Mesenchymal stem cell (in vitro differentiated cells and primary cell): Measurements from ENCODE around the gene REG3A.

Experiments
- DNase-seq: peaks from one replicate; pipeline ENCODE4 v3.0.0-alpha.2; 2013
- H2AFZ ChIP-seq: one replicate; pipeline ENCODE4 v1.6.1; 2013; ENCODE audit warnings: low read depth, mild to moderate bottlenecking, control low read depth, inconsistent platforms, low read length, moderate library complexity
- H2AK5ac ChIP-seq: 2 replicates; pipeline ENCODE4 v1.6.1; 2013; ENCODE audit warnings: low read length, moderate library complexity, mild to moderate bottlenecking, inconsistent platforms; ENCODE audit not compliant: severe bottlenecking
- H2BK120ac ChIP-seq: one replicate; pipeline ENCODE4 v1.6.1; 2013; ENCODE audit warnings: low read depth, mild to moderate bottlenecking, inconsistent platforms, low read length, moderate library complexity
- H2BK12ac ChIP-seq, 2 experiments: one replicate each; pipeline ENCODE4 v1.6.1; 2013; ENCODE audit warnings: inconsistent platforms in 2 of 2, low read length in 2 of 2, mild to moderate bottlenecking in 2 of 2, moderate library complexity in 2 of 2, control low read depth in 1 of 2
- H2BK15ac ChIP-seq: one replicate; pipeline ENCODE4 v1.6.1; 2013; ENCODE audit warnings: mild to moderate bottlenecking, low read depth, inconsistent platforms; ENCODE audit not compliant: poor library complexity, severe bottlenecking
- H2BK5ac ChIP-seq: 2 replicates; pipeline ENCODE4 v1.6.1; 2013; ENCODE audit warnings: low read depth, mild to moderate bottlenecking, low read length, control low read depth, inconsistent platforms; ENCODE audit not compliant: poor library complexity, severe bottlenecking
- H3K14ac ChIP-seq, 2 experiments: one replicate each; pipeline ENCODE4 v1.6.1; 2013; ENCODE audit warnings: inconsistent platforms in 2 of 2, low read length in 2 of 2, control low read depth in 1 of 2, mild to moderate bottlenecking in 1 of 2, moderate library complexity in 1 of 2
- H3K18ac ChIP-seq, 2 experiments: one replicate each; pipeline ENCODE4 v1.6.1; 2013; ENCODE audit warnings: inconsistent platforms in 2 of 2, low read length in 2 of 2, control low read depth in 1 of 2, low read depth in 1 of 2, mild to moderate bottlenecking in 1 of 2
- H3K23ac ChIP-seq, 2 experiments: one replicate each; pipeline ENCODE4 v1.6.1; 2013; ENCODE audit warnings: inconsistent platforms in 2 of 2, low read length in 2 of 2, mild to moderate bottlenecking in 2 of 2, moderate library complexity in 2 of 2, control low read depth in 1 of 2
- H3K27ac ChIP-seq: 2 replicates; pipeline ENCODE4 v1.5.1; 2013; ENCODE audit warnings: mild to moderate bottlenecking, moderate library complexity, low read length, control low read depth, inconsistent platforms; ENCODE audit not compliant: poor library complexity, severe bottlenecking
- H3K27me3 ChIP-seq, 2 experiments: 2 replicates each; pipeline versions ENCODE4 v1.6.1 to v1.7.0; 2013; ENCODE audit warnings: low read length in 2 of 2, mild to moderate bottlenecking in 2 of 2, moderate library complexity in 2 of 2, control low read depth in 1 of 2, inconsistent platforms in 1 of 2; ENCODE audit not compliant: control insufficient read depth in 1 of 2, insufficient read depth in 1 of 2
- H3K36me3 ChIP-seq, 2 experiments: 2 replicates each; pipeline versions ENCODE4 v1.6.1 to v1.7.0; 2013; ENCODE audit warnings: low read length in 2 of 2, control low read depth in 1 of 2, inconsistent platforms in 1 of 2, low read depth in 1 of 2, mild to moderate bottlenecking in 1 of 2; ENCODE audit not compliant: insufficient read depth in 2 of 2, control insufficient read depth in 1 of 2
- H3K4ac ChIP-seq, 2 experiments: one replicate each; pipeline ENCODE4 v1.6.1; 2013; ENCODE audit warnings: inconsistent platforms in 2 of 2, low read length in 2 of 2, mild to moderate bottlenecking in 2 of 2, moderate library complexity in 2 of 2, control low read depth in 1 of 2, low read depth in 1 of 2
- H3K4me1 ChIP-seq: 2 replicates; pipeline ENCODE4 v1.6.1; 2013; ENCODE audit warnings: low read depth, low read length, control low read depth; ENCODE audit not compliant: control insufficient read depth, insufficient read depth
- H3K4me2 ChIP-seq: 2 replicates; pipeline ENCODE4 v1.6.1; 2013; ENCODE audit warnings: low read length, mild to moderate bottlenecking, inconsistent platforms; ENCODE audit not compliant: poor library complexity, severe bottlenecking
- H3K4me3 ChIP-seq, 2 experiments: 2 replicates each; pipeline versions ENCODE4 v1.5.1 to v1.7.0; 2013; ENCODE audit warnings: low read length in 2 of 2, mild to moderate bottlenecking in 2 of 2, control low read depth in 1 of 2, low read depth in 1 of 2; ENCODE audit not compliant: insufficient read depth in 1 of 2
- H3K79me1 ChIP-seq: replicated peaks from 2 replicates; pipeline ENCODE4 v1.6.1; 2013; ENCODE audit warnings: mild to moderate bottlenecking, control low read depth, low read length, inconsistent platforms; ENCODE audit not compliant: poor library complexity, severe bottlenecking
- H3K9ac ChIP-seq: 2 replicates; pipeline ENCODE4 v1.7.0; 2013; ENCODE audit warnings: mild to moderate bottlenecking, low read length, moderate library complexity
- H3K9me3 ChIP-seq: 2 replicates; pipeline ENCODE4 v1.7.0; 2013; ENCODE audit warnings: mild to moderate bottlenecking, low read length; ENCODE audit not compliant: control insufficient read depth
- H4K8ac ChIP-seq: one replicate; pipeline ENCODE4 v1.6.1; 2013; ENCODE audit warnings: inconsistent platforms, mild to moderate bottlenecking, low read length, moderate library complexity
- H4K91ac ChIP-seq: one replicate; pipeline ENCODE4 v1.6.1; 2013; ENCODE audit warnings: mild to moderate bottlenecking, low read length, inconsistent platforms
- WGBS: methylation state at CpG from one replicate; pipeline ENCODE4 v1.1.7; 2013; ENCODE audit warnings: mixed read lengths; 5-methylcytosine and 5-hydroxymethylcytosine counted together

REG3A gene

GRCh38 chr2:79178076-79178674 lies 18.6 kb upstream of the REG3A start:
- H2BK12ac ChIP-seq, result no peak overlapping the region
- H3K9me3 ChIP-seq, result peaks cover 15% of the 10 kb centered on the region
- H2AFZ ChIP-seq, result no peak overlapping the region
- H2BK15ac ChIP-seq, result no peak overlapping the region
- no peaks in the 10 kb centered on the region for H3K4me1 ChIP-seq
- no peaks in the 10 kb centered on the region for H3K27me3 ChIP-seq
- no peak overlapping the region for H2BK5ac ChIP-seq
- H2AK5ac ChIP-seq, result no peak overlapping the region
- H2BK120ac ChIP-seq, result no peak overlapping the region
- no peak overlapping the region for H3K4me3 ChIP-seq
- H3K14ac ChIP-seq, result no peak overlapping the region
- H3K79me1 ChIP-seq, result no peaks in the 10 kb centered on the region
- no peak overlapping the region for H3K23ac ChIP-seq
- no peak overlapping the region for H4K91ac ChIP-seq
- H3K18ac ChIP-seq, result no peak overlapping the region
- H3K4me2 ChIP-seq, result no peak overlapping the region
- H3K36me3 ChIP-seq, result no peaks in the 10 kb centered on the region
- no peak overlapping the region for H3K9ac ChIP-seq
- no peak overlapping the region for H3K4ac ChIP-seq
- H3K27ac ChIP-seq, result no peak overlapping the region
- no peak for DNase-seq
- H4K8ac ChIP-seq, result no peak overlapping the region
- 63% methylated on average over 6 of the region's 6 CpGs for WGBS

- Histone ChIP-seq H4K91ac (no peak overlapping the region), H2AFZ (no peak overlapping the region)
- WGBS, result 74% methylated on average over 2 of the region's 2 CpGs
Observed at GRCh38 chr2:79171348-79171958, 11.9 kb upstream of the REG3A start.

GRCh38 chr2:79162801-79163200 lies 3.2 kb upstream of the REG3A start:
- H4K8ac ChIP-seq, result no peak overlapping the region
- H3K4me3 ChIP-seq, result no peak overlapping the region
- no peak overlapping the region for H2BK12ac ChIP-seq
- no peak overlapping the region for H3K9ac ChIP-seq
- no peak overlapping the region for H3K23ac ChIP-seq
- DNase-seq, result no peak
- no peak overlapping the region for H4K91ac ChIP-seq
- no peak overlapping the region for H3K27ac ChIP-seq
- no peak overlapping the region for H3K4me2 ChIP-seq
- no peak overlapping the region for H3K4ac ChIP-seq
- no peak overlapping the region for H3K18ac ChIP-seq
- no peak overlapping the region for H2AK5ac ChIP-seq
- H2BK5ac ChIP-seq, result no peak overlapping the region
- H3K36me3 ChIP-seq, result no peaks in the 10 kb centered on the region
- H2BK15ac ChIP-seq, result no peak overlapping the region
- no peaks in the 10 kb centered on the region for H3K4me1 ChIP-seq
- no peaks in the 10 kb centered on the region for H3K27me3 ChIP-seq
- no CpG with 5 or more reads among the region's 1 CpG for WGBS
- H3K9me3 ChIP-seq, result peaks cover 2% of the 10 kb centered on the region
- no peak overlapping the region for H2BK120ac ChIP-seq
- no peak overlapping the region for H2AFZ ChIP-seq
- H3K79me1 ChIP-seq, result no peaks in the 10 kb centered on the region
- no peak overlapping the region for H3K14ac ChIP-seq

More at GRCh38 chr2:79171348-79171958, 11.9 kb upstream of the REG3A start:
- H3K18ac ChIP-seq, result no peak overlapping the region
- H3K27me3 ChIP-seq, result no peaks in the 10 kb centered on the region
- H3K79me1 ChIP-seq, result no peaks in the 10 kb centered on the region
- DNase-seq, result no peak
- no peaks in the 10 kb centered on the region for H3K36me3 ChIP-seq
- H2BK12ac ChIP-seq, result no peak overlapping the region
- H2AK5ac ChIP-seq, result no peak overlapping the region
- H3K27ac ChIP-seq, result no peak overlapping the region
- peaks cover 5% of the 10 kb centered on the region for H3K9me3 ChIP-seq
- H2BK15ac ChIP-seq, result no peak overlapping the region
- H3K4me2 ChIP-seq, result no peak overlapping the region
- H3K14ac ChIP-seq, result no peak overlapping the region
- no peak overlapping the region for H2BK120ac ChIP-seq
- no peak overlapping the region for H3K9ac ChIP-seq
- no peak overlapping the region for H3K4me3 ChIP-seq
- H4K8ac ChIP-seq, result no peak overlapping the region
- no peak overlapping the region for H3K23ac ChIP-seq
- no peak overlapping the region for H2BK5ac ChIP-seq
- H3K4ac ChIP-seq, result no peak overlapping the region
- H3K4me1 ChIP-seq, result no peaks in the 10 kb centered on the region

GRCh38 chr2:79162132-79162531 lies 2.6 kb upstream of the REG3A start:
- H2BK120ac ChIP-seq, result no peak overlapping the region
- H3K4me2 ChIP-seq, result no peak overlapping the region
- no peak overlapping the region for H2AK5ac ChIP-seq
- no peak overlapping the region for H3K9ac ChIP-seq
- no peak overlapping the region for H3K18ac ChIP-seq
- DNase-seq, result no peak
- WGBS, result no CpG with 5 or more reads among the region's 2 CpGs
- H3K14ac ChIP-seq, result no peak overlapping the region
- H3K36me3 ChIP-seq, result no peaks in the 10 kb centered on the region
- H2BK5ac ChIP-seq, result no peak overlapping the region
- H3K23ac ChIP-seq, result no peak overlapping the region
- peaks cover 2% of the 10 kb centered on the region for H3K9me3 ChIP-seq
- no peak overlapping the region for H4K8ac ChIP-seq
- H3K4me3 ChIP-seq, result no peak overlapping the region
- no peak overlapping the region for H3K4ac ChIP-seq
- no peak overlapping the region for H3K27ac ChIP-seq
- H3K27me3 ChIP-seq, result no peaks in the 10 kb centered on the region
- H3K79me1 ChIP-seq, result no peaks in the 10 kb centered on the region
- no peak overlapping the region for H2AFZ ChIP-seq
- H3K4me1 ChIP-seq, result no peaks in the 10 kb centered on the region
- no peak overlapping the region for H2BK15ac ChIP-seq
- no peak overlapping the region for H4K91ac ChIP-seq
- no peak overlapping the region for H2BK12ac ChIP-seq
